HepG2 (cell line): Measurements from ENCODE around the gene ARCN1. TPM values are rescaled to one million over a fixed set of nuclear protein-coding genes. Genes with fewer than 3 reads are reported as not detected.

Experiments
- ATAC-seq: fragments of 200-7000 bp; cut with Tn5 transposase; 3 replicates; pipeline ENCODE4 v1.9.1; 2020; ENCODE audit warnings: mild to moderate bottlenecking, moderate library complexity
- BruUV-seq: library from RNA; stranded (reverse); fragments of 400-500 nt; replicated peaks from 2 replicates; lab custom pipeline; 2021; lab: Mats Ljungman, UMichigan
- CTCF ChIA-PET: fragments of 300-600 bp; formaldehyde crosslinking; extraction: SDS; loops from one replicate; lab custom pipeline; 2021; ENCODE audit warnings: low total read pairs, inconsistent platforms, low intra/inter-chr PET ratio; lab: Yijun Ruan, JAX
- POLR2A ChIA-PET: fragments of 350-600 bp; sonication (Branson Sonifier 250); formaldehyde crosslinking; loops from one replicate; lab custom pipeline; 2020; ENCODE audit warnings: antibody characterized with exemption, inconsistent platforms; lab: Yijun Ruan, JAX
- DNase-seq: peaks from one replicate; pipeline ENCODE4 v3.0.0-alpha.2; 2015; ENCODE audit warnings: low spot score
- FAIRE-seq: peaks from 3 replicates; lab custom pipeline; 2011; peaks lifted over from hg19 to GRCh38; lab: Jason Lieb, UNC
- H2AFZ ChIP-seq: one replicate; pipeline ENCODE4 v1.6.1; 2011; ENCODE audit warnings: low read length, inconsistent platforms
- H3K27ac ChIP-seq: fragments of 300-600 bp; 3 replicates; pipeline ENCODE4 v1.8.0; 2011; ENCODE audit warnings: mixed run types, mild to moderate bottlenecking, mixed read lengths, low read length, inconsistent platforms; ENCODE audit not compliant: insufficient read depth; ENCODE audit errors: extremely low read length
- H3K27me3 ChIP-seq, 2 experiments: fragments of 200-600 bp in 1 of 2; 2 replicates in 1 of 2; 3 replicates in 1 of 2; pipeline versions ENCODE4 v1.6.0 to v1.8.0; 2011; ENCODE audit warnings: low read length in 2 of 2, mild to moderate bottlenecking in 2 of 2, moderate library complexity in 2 of 2, inconsistent platforms in 1 of 2; ENCODE audit not compliant: insufficient read depth in 2 of 2, control insufficient read depth in 1 of 2
- H3K36me3 ChIP-seq, 2 experiments: fragments of 200-600 bp in 1 of 2; replicated peaks in 1 of 2; 2 replicates in 1 of 2; 3 replicates in 1 of 2; pipeline versions ENCODE4 v1.5.1 to v1.8.0; 2011; ENCODE audit warnings: low read length in 2 of 2, inconsistent platforms in 1 of 2; ENCODE audit not compliant: insufficient read depth in 2 of 2, control insufficient read depth in 1 of 2
- H3K4me1 ChIP-seq: 2 replicates; pipeline ENCODE4 v1.5.1; 2012; ENCODE audit warnings: low read length, inconsistent platforms; ENCODE audit not compliant: insufficient read depth
- H3K4me2 ChIP-seq: 2 replicates; pipeline ENCODE4 v1.6.0; 2011; ENCODE audit warnings: low read depth, low read length, inconsistent platforms
- H3K4me3 ChIP-seq, 3 experiments: fragments of 200-600 bp in 1 of 3; sonication (generic), shearing (Covaris generic) in 1 of 3; replicated peaks in 1 of 3; 2 replicates each; pipeline ENCODE4 v1.5.1; 2011 to 2016; ENCODE audit warnings: low read length in 3 of 3, inconsistent platforms in 2 of 3, low read depth in 2 of 3, mild to moderate bottlenecking in 2 of 3, control low read depth in 1 of 3, mixed read lengths in 1 of 3; ENCODE audit not compliant: insufficient read depth in 1 of 3
- H3K79me2 ChIP-seq: one replicate; pipeline ENCODE4 v1.6.1; 2011; ENCODE audit warnings: low read length, inconsistent platforms; ENCODE audit not compliant: insufficient read depth
- H3K9ac ChIP-seq: 2 replicates; pipeline ENCODE4 v1.6.0; 2011; ENCODE audit warnings: mild to moderate bottlenecking, low read depth, low read length, inconsistent platforms; ENCODE audit not compliant: insufficient read depth
- H3K9me3 ChIP-seq: 2 replicates; pipeline ENCODE4 v1.5.1; 2012; ENCODE audit warnings: mild to moderate bottlenecking, low read length
- H4K20me1 ChIP-seq: 2 replicates; pipeline ENCODE4 v1.6.0; 2011; ENCODE audit warnings: inconsistent platforms, mild to moderate bottlenecking, low read length, moderate library complexity; ENCODE audit not compliant: insufficient read depth
- CERS6 ChIP-seq: sonication (generic); formaldehyde crosslinking; IDR thresholded peaks from 2 replicates; pipeline ENCODE4 v1.5.0; 2020; ENCODE audit warnings: missing genetic modification reagents
- HNRNPH1 ChIP-seq: fragments of 200-400 bp; formaldehyde crosslinking; optimal IDR thresholded peaks from 2 replicates; pipeline ENCODE3; 2017; ENCODE audit warnings: mild to moderate bottlenecking, low read depth, low read length
- HOXA7 ChIP-seq: sonication (generic); formaldehyde crosslinking; IDR thresholded peaks from 2 replicates; pipeline ENCODE4 v1.8.1; 2022; ENCODE audit warnings: mild to moderate bottlenecking, missing genetic modification reagents, moderate library complexity
- HOXD1 ChIP-seq: sonication (generic); formaldehyde crosslinking; IDR thresholded peaks from 2 replicates; pipeline ENCODE4 v1.5.0; 2020; ENCODE audit warnings: missing genetic modification reagents
- KDM5A ChIP-seq: fragments of 200-600 bp; sonication (generic); IDR thresholded peaks from 2 replicates; pipeline ENCODE4 v1.7.0; 2018; ENCODE audit warnings: antibody characterized with exemption, mild to moderate bottlenecking, low read length, borderline replicate concordance
- PBX2 ChIP-seq: IDR thresholded peaks from 2 replicates; pipeline ENCODE4 v1.6.1; 2016; ENCODE audit warnings: control low read depth
- RNF219 ChIP-seq: sonication (generic); formaldehyde crosslinking; IDR thresholded peaks from 2 replicates; pipeline ENCODE4 v1.5.0; 2020; ENCODE audit warnings: mild to moderate bottlenecking, missing genetic modification reagents
- SP2 ChIP-seq: sonication (generic); formaldehyde crosslinking; IDR thresholded peaks from 2 replicates; pipeline ENCODE4 v1.5.1; 2020; ENCODE audit warnings: mild to moderate bottlenecking, missing genetic modification reagents
- ZMYM3 ChIP-seq: sonication (generic); formaldehyde crosslinking; IDR thresholded peaks from 2 replicates; pipeline ENCODE4 v1.5.1; 2020; ENCODE audit warnings: mild to moderate bottlenecking, missing genetic modification reagents
- ZNF121 ChIP-seq: sonication (generic); formaldehyde crosslinking; IDR thresholded peaks from 2 replicates; pipeline ENCODE4 v1.5.0; 2020; ENCODE audit warnings: mild to moderate bottlenecking, missing genetic modification reagents
- ZNF256 ChIP-seq: sonication (generic); formaldehyde crosslinking; conservative IDR thresholded peaks from 2 replicates; pipeline ENCODE4 v1.4.0; 2020; ENCODE audit warnings: missing genetic modification reagents
- WGBS: methylation state at CpG from one replicate; pipeline ENCODE4 v1.1.6; 2017; ENCODE audit warnings: low lambda C conversion rate; 5-methylcytosine and 5-hydroxymethylcytosine counted together
- in situ Hi-C: cut with HindIII; loops from 2 replicates; pipeline ENCODE4 v1.10.0; 2017; ENCODE audit warnings: low pct_unique_long_range_greater_than_20kb; ENCODE audit not compliant: extremely low pct_ligation_motif_present
- intact Hi-C: fragments of 100-400 bp; cut with micrococcal nuclease; formaldehyde crosslinking; loops from one replicate; pipeline ENCODE4 v1.10.0; 2022; ENCODE audit not compliant: unreplicated experiment
- polyA plus RNA-seq, 8 experiments: library from polyadenylated mRNA; depleted of rRNA in 3 of 8; stranded (reverse) in 7 of 8; unstranded in 1 of 8; fragments of >200 nt; fragmentation: Illumina TruSeq in 4 of 8; extraction: Trizol in 4 of 8; gene quantifications; 2 replicates each; pipeline versions ENCODE4 v1.2.1 to v1.2.3, GENCODE V29; 2011 to 2016; ENCODE audit warnings: low read depth in 4 of 8, missing spikeins in 1 of 8, mixed read lengths in 1 of 8; ENCODE audit not compliant: insufficient read depth in 1 of 8
- total RNA-seq, 5 experiments: library from RNA; depleted of rRNA; stranded (reverse); fragments of >200 nt; fragmentation: Illumina TruSeq; extraction: Trizol; gene quantifications; 2 replicates each; pipeline ENCODE4 v1.2.3, GENCODE V29; 2016; ENCODE audit warnings: low read depth in 1 of 5

Gene ARCN1
- total and polyA plus RNA-seq, 2 of the 13 experiments (the other 11 are each of a cell fraction or from before 2014, with no cell fraction given) = 148 to 200 TPM

- no peak for TF ChIP-seq SP2 (CRISPR knock-in tag)
- no peak for TF ChIP-seq HNRNPH1
- TF ChIP-seq CERS6 = no peak
- TF ChIP-seq ZNF121 (CRISPR knock-in tag) = no peak
- TF ChIP-seq ZNF256 (CRISPR knock-in tag) = no peak
- TF ChIP-seq PBX2 (CRISPR knock-in tag) = no peak
- TF ChIP-seq HOXD1 = no peak
- TF ChIP-seq RNF219 = no peak
- TF ChIP-seq, all 625 proteins: peak for 0
Measured at GRCh38 chr11:118636569-118637290, 64.5 kb downstream of the ARCN1 start (continued).

GRCh38 chr11:118638726-118639125, 66.5 kb downstream of the ARCN1 start:
- intact Hi-C loops (no loop called here), in situ Hi-C loops (no loop called here)
- Histone ChIP-seq H3K36me3 (peaks cover 7 to 10% of the 10 kb centered on the region in 2 experiments; a peak in 3 of 5 replicates), H3K79me2 (no peaks in the 10 kb centered on the region), H3K4me2 (no peak overlapping the region), H2AFZ (no peak overlapping the region), H3K9ac (no peak overlapping the region), H3K4me3 (no peak overlapping the region), H3K4me1 (peaks cover 9% of the 10 kb centered on the region), H4K20me1 (no peaks in the 10 kb centered on the region), H3K27me3 (no peaks in the 10 kb centered on the region), H3K9me3 (no peaks in the 10 kb centered on the region), H3K27ac (no peak overlapping the region)
- BruUV-seq = no TSS peak
- no peak for ATAC-seq
- 93% methylated on average over 5 of the region's 6 CpGs for WGBS
- no peak for FAIRE-seq
- no peak for TF ChIP-seq ZMYM3 (CRISPR knock-in tag)
- TF ChIP-seq KDM5A = no peak
- no peak for TF ChIP-seq HOXA7 (CRISPR knock-in tag)
- ChIA-PET POLR2A (interaction anchor here (0.6 to 2.1 kb wide), 2 partner anchors 18 to 154 kb away, joined by 3 to 13 read pairs; no protein-coding TSS in a partner anchor), CTCF (no interaction called here)
- DNase-seq = no peak
